Karpas-422 (cell line): ENCODE results near the gene EPN2. TPM values are rescaled to one million over a fixed set of nuclear protein-coding genes. Genes with fewer than 3 reads are reported as not detected.

Experiments used
- small RNA-seq: library from RNA; depleted of rRNA; stranded (forward); fragments of <200 nt; gene quantifications from one replicate; pipeline ENCODE3, GENCODE V24; 2014
- total RNA-seq: library from RNA; depleted of rRNA; stranded (reverse); fragments of >200 nt; shearing (Covaris generic); gene quantifications from 2 replicates; pipeline ENCODE4 v1.2.3, GENCODE V29; 2014; ENCODE audit warnings: low replicate concordance; rRNA removed

The EPN2 gene
- total RNA-seq, 1 experiment from 2014 or later: 17.6 TPM

Small RNA genes within 50 kb of the gene (small RNA-seq; reads per million reads assigned to genes)
- gene MIR1180: 2.1 reads per million, percentile 53 among the genes with 10 or more reads in this experiment

Other genes with a start within 250 kb of the EPN2 start
- 9.2 and 22.9 TPM in 2 replicates for gene FAM83G, start 232.6 kb upstream of the EPN2 start, total RNA-seq
- 17.6 and 29.9 TPM in 2 replicates for gene GRAP, start 190.4 kb upstream of the EPN2 start, total RNA-seq
- gene GRAPL, start 109.8 kb upstream of the EPN2 start, total RNA-seq: 6.2 and 20.6 TPM in 2 replicates
- 22.1 and 29.1 TPM in 2 replicates for gene B9D1, start 125.4 kb downstream of the EPN2 start, total RNA-seq
- 4.1 and 7.8 TPM in 2 replicates for gene MAPK7, start 141.1 kb downstream of the EPN2 start, total RNA-seq
- 0.15 TPM in 1 of 2 replicates, not detected in the other for gene MFAP4, start 149.8 kb downstream of the EPN2 start, total RNA-seq
- gene RNF112, start 173.9 kb downstream of the EPN2 start, total RNA-seq: 0.07 TPM in 1 of 2 replicates, not detected in the other